LNCaP clone FGC (cell line): ENCODE results near the gene TMEM131L.

Experiments
- DNase-seq: peaks from one replicate; pipeline ENCODE4 v3.0.0-alpha.2; 2011; ENCODE audit warnings: low read depth
- H3K4me3 ChIP-seq: 2 replicates; pipeline ENCODE4 v1.5.1; 2011; ENCODE audit warnings: mild to moderate bottlenecking, low read depth, low read length, control low read depth
- CTCF ChIP-seq: IDR thresholded peaks from 2 replicates; pipeline ENCODE4 v1.5.1; 2012; ENCODE audit warnings: mild to moderate bottlenecking; ENCODE audit not compliant: control insufficient read depth, insufficient read depth; ENCODE audit errors: extremely low read depth

Gene TMEM131L

GRCh38 chr4:153495480-153496193 is 29.5 kb downstream of the TMEM131L start:
- DNase-seq = no peak
- TF ChIP-seq CTCF = no peak
- H3K4me3 ChIP-seq = no peak overlapping the region

GRCh38 chr4:153497091-153497531 is 31.0 kb downstream of the TMEM131L start:
- no peak overlapping the region for H3K4me3 ChIP-seq
- no peak for DNase-seq
- TF ChIP-seq CTCF = no peak

GRCh38 chr4:153497988-153498967 is 32.1 kb downstream of the TMEM131L start:
- H3K4me3 ChIP-seq = no peak overlapping the region
- DNase-seq = no peak
- TF ChIP-seq CTCF = no peak

GRCh38 chr4:153499005-153499404 is 32.8 kb downstream of the TMEM131L start:
- TF ChIP-seq CTCF = no peak
- DNase-seq = no peak
- no peak overlapping the region for H3K4me3 ChIP-seq

- no peak overlapping the region for H3K4me3 ChIP-seq
- no peak for DNase-seq
- no peak for TF ChIP-seq CTCF
Observed at GRCh38 chr4:153501578-153501977, 35.4 kb downstream of the TMEM131L start.

GRCh38 chr4:153502584-153502983 is 36.4 kb downstream of the TMEM131L start:
- DNase-seq = no peak
- no peak for TF ChIP-seq CTCF
- H3K4me3 ChIP-seq = no peak overlapping the region
